GM23338 (cell line): ENCODE results near the gene CARMIL1.

Experiments used
- CREB1 ChIP-seq: fragments of 250-450 bp; sonication (Bioruptor Pico); IDR thresholded peaks from 2 replicates; pipeline ENCODE4 v1.5.0; 2020; ENCODE audit warnings: low read depth, mild to moderate bottlenecking, moderate library complexity
- EZH2 ChIP-seq: fragments of 200-600 bp; sonication (generic); IDR thresholded peaks from one replicate; pipeline ENCODE4 v1.8.0; 2017; ENCODE audit warnings: antibody characterized with exemption, mild to moderate bottlenecking, low read depth; ENCODE audit not compliant: unreplicated experiment
- EZH2phosphoT487 ChIP-seq: fragments of 200-600 bp; sonication (generic); IDR thresholded peaks from one replicate; pipeline ENCODE4 v1.8.1; 2018; ENCODE audit warnings: antibody characterized with exemption; ENCODE audit not compliant: unreplicated experiment
- JUNB ChIP-seq: IDR thresholded peaks from one replicate; pipeline ENCODE4 v1.6.1; 2016; ENCODE audit warnings: antibody characterized with exemption; ENCODE audit not compliant: unreplicated experiment
- NANOG ChIP-seq: IDR thresholded peaks from 2 replicates; pipeline ENCODE4 v1.6.1; 2016; ENCODE audit warnings: antibody characterized with exemption, borderline replicate concordance
- POLR2AphosphoS5 ChIP-seq: IDR thresholded peaks from 2 replicates; pipeline ENCODE4 v1.6.1; 2016; ENCODE audit warnings: antibody characterized with exemption, low read depth
- STAT1 ChIP-seq: IDR thresholded peaks from one replicate; pipeline ENCODE4 v1.6.1; 2016; ENCODE audit warnings: antibody characterized with exemption; ENCODE audit not compliant: unreplicated experiment
- ZNF114 ChIP-seq: fragments of 250-450 bp; sonication (Bioruptor Pico); IDR thresholded peaks from 2 replicates; pipeline ENCODE4 v1.5.0; 2020; ENCODE audit warnings: mild to moderate bottlenecking, moderate library complexity
- ZNF331 ChIP-seq: fragments of 250-450 bp; sonication (Bioruptor Pico); IDR thresholded peaks from 2 replicates; pipeline ENCODE4 v1.5.0; 2020; ENCODE audit warnings: low read depth, mild to moderate bottlenecking, moderate library complexity
- TF ChIP-seq, protein P1 (sequence below), 2 experiments: fragments of 200-600 bp in 1 of 2; sonication (generic) in 1 of 2; conservative IDR thresholded peaks; 2 replicates each; pipeline versions ENCODE4 v1.5.1 to v1.6.1; 2016 to 2017; ENCODE audit warnings: antibody characterized with exemption in 2 of 2, low read depth in 2 of 2, mild to moderate bottlenecking in 2 of 2, moderate library complexity in 1 of 2
- TF ChIP-seq, protein P2 (sequence below): IDR thresholded peaks from one replicate; pipeline ENCODE4 v1.6.1; 2018; ENCODE audit warnings: antibody characterized with exemption; ENCODE audit not compliant: unreplicated experiment
- TF ChIP-seq, protein P3 (sequence below): fragments of 250-450 bp; sonication (Bioruptor Pico); IDR thresholded peaks from 2 replicates; pipeline ENCODE4 v1.5.0; 2020; ENCODE audit warnings: mild to moderate bottlenecking, moderate library complexity

DNA sequence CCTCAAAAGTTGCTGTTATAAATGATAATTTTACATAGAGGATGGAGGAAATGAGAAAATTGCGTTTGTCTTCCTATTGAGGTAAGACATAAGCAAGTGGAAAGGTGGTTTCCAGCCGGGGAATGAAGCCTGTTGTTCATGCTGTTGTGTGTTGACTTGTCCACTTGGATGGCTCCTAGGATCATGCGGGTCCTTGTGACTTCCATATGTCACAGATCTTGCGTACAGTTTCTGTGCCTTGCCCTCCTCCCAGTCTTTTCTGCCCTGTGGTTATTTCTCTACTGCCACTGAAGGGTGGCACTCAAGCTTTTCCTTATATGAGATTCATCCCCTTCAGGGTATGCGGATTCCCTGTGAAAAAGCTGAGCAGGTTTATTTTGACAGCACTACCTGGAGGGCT, 116.6 kb downstream of the CARMIL1 start:
- TF ChIP-seq, protein P1, sequence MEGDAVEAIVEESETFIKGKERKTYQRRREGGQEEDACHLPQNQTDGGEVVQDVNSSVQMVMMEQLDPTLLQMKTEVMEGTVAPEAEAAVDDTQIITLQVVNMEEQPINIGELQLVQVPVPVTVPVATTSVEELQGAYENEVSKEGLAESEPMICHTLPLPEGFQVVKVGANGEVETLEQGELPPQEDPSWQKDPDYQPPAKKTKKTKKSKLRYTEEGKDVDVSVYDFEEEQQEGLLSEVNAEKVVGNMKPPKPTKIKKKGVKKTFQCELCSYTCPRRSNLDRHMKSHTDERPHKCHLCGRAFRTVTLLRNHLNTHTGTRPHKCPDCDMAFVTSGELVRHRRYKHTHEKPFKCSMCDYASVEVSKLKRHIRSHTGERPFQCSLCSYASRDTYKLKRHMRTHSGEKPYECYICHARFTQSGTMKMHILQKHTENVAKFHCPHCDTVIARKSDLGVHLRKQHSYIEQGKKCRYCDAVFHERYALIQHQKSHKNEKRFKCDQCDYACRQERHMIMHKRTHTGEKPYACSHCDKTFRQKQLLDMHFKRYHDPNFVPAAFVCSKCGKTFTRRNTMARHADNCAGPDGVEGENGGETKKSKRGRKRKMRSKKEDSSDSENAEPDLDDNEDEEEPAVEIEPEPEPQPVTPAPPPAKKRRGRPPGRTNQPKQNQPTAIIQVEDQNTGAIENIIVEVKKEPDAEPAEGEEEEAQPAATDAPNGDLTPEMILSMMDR (conservative IDR thresholded peaks at IDR 0.05; ENCODE audit: low read depth in 2 of 2), result no peak
- no peak for TF ChIP-seq JUNB
- TF ChIP-seq POLR2AphosphoS5, result no peak
- no peak for TF ChIP-seq CREB1
- no peak for TF ChIP-seq EZH2phosphoT487
- TF ChIP-seq ZNF331, result no peak
- TF ChIP-seq, protein P2, sequence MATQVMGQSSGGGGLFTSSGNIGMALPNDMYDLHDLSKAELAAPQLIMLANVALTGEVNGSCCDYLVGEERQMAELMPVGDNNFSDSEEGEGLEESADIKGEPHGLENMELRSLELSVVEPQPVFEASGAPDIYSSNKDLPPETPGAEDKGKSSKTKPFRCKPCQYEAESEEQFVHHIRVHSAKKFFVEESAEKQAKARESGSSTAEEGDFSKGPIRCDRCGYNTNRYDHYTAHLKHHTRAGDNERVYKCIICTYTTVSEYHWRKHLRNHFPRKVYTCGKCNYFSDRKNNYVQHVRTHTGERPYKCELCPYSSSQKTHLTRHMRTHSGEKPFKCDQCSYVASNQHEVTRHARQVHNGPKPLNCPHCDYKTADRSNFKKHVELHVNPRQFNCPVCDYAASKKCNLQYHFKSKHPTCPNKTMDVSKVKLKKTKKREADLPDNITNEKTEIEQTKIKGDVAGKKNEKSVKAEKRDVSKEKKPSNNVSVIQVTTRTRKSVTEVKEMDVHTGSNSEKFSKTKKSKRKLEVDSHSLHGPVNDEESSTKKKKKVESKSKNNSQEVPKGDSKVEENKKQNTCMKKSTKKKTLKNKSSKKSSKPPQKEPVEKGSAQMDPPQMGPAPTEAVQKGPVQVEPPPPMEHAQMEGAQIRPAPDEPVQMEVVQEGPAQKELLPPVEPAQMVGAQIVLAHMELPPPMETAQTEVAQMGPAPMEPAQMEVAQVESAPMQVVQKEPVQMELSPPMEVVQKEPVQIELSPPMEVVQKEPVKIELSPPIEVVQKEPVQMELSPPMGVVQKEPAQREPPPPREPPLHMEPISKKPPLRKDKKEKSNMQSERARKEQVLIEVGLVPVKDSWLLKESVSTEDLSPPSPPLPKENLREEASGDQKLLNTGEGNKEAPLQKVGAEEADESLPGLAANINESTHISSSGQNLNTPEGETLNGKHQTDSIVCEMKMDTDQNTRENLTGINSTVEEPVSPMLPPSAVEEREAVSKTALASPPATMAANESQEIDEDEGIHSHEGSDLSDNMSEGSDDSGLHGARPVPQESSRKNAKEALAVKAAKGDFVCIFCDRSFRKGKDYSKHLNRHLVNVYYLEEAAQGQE, result no peak
- TF ChIP-seq EZH2, result no peak
- TF ChIP-seq, protein P3, sequence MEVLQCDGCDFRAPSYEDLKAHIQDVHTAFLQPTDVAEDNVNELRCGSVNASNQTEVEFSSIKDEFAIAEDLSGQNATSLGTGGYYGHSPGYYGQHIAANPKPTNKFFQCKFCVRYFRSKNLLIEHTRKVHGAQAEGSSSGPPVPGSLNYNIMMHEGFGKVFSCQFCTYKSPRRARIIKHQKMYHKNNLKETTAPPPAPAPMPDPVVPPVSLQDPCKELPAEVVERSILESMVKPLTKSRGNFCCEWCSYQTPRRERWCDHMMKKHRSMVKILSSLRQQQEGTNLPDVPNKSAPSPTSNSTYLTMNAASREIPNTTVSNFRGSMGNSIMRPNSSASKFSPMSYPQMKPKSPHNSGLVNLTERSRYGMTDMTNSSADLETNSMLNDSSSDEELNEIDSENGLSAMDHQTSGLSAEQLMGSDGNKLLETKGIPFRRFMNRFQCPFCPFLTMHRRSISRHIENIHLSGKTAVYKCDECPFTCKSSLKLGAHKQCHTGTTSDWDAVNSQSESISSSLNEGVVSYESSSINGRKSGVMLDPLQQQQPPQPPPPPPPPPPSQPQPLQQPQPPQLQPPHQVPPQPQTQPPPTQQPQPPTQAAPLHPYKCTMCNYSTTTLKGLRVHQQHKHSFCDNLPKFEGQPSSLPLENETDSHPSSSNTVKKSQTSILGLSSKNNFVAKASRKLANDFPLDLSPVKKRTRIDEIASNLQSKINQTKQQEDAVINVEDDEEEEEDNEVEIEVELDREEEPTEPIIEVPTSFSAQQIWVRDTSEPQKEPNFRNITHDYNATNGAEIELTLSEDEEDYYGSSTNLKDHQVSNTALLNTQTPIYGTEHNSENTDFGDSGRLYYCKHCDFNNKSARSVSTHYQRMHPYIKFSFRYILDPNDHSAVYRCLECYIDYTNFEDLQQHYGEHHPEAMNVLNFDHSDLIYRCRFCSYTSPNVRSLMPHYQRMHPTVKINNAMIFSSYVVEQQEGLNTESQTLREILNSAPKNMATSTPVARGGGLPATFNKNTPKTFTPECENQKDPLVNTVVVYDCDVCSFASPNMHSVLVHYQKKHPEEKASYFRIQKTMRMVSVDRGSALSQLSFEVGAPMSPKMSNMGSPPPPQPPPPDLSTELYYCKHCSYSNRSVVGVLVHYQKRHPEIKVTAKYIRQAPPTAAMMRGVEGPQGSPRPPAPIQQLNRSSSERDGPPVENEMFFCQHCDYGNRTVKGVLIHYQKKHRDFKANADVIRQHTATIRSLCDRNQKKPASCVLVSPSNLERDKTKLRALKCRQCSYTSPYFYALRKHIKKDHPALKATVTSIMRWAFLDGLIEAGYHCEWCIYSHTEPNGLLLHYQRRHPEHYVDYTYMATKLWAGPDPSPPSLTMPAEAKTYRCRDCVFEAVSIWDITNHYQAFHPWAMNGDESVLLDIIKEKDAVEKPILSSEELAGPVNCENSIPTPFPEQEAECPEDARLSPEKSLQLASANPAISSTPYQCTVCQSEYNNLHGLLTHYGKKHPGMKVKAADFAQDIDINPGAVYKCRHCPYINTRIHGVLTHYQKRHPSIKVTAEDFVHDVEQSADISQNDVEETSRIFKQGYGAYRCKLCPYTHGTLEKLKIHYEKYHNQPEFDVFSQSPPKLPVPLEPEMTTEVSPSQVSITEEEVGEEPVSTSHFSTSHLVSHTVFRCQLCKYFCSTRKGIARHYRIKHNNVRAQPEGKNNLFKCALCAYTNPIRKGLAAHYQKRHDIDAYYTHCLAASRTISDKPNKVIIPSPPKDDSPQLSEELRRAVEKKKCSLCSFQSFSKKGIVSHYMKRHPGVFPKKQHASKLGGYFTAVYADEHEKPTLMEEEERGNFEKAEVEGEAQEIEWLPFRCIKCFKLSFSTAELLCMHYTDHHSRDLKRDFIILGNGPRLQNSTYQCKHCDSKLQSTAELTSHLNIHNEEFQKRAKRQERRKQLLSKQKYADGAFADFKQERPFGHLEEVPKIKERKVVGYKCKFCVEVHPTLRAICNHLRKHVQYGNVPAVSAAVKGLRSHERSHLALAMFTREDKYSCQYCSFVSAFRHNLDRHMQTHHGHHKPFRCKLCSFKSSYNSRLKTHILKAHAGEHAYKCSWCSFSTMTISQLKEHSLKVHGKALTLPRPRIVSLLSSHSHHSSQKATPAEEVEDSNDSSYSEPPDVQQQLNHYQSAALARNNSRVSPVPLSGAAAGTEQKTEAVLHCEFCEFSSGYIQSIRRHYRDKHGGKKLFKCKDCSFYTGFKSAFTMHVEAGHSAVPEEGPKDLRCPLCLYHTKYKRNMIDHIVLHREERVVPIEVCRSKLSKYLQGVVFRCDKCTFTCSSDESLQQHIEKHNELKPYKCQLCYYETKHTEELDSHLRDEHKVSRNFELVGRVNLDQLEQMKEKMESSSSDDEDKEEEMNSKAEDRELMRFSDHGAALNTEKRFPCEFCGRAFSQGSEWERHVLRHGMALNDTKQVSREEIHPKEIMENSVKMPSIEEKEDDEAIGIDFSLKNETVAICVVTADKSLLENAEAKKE (CRISPR knock-in tag), result no peak
- TF ChIP-seq NANOG, result no peak
- no peak for TF ChIP-seq ZNF114 (CRISPR knock-in tag)
- TF ChIP-seq STAT1, result no peak
